ENCODE data around the gene HM13.
"Not testable (repeated sequence)": the region's sequence is repeated elsewhere in the genome, so short reads cannot be mapped to it uniquely, and the experiment has no call there.

The HM13 gene

GRCh38 chr20:31606804-31607639 is 92.8 kb downstream of the HM13 start:
- peaks cover 35% of the 10 kb centered on the region for H3K79me2 ChIP-seq (ENCODE audit: control insufficient read depth, insufficient read depth, low read length, poor library complexity)
- H3K18ac ChIP-seq (ENCODE audit: low read length), result peak overlapping the region; percentile 94
- H2AK5ac ChIP-seq (ENCODE audit: low read length), result peak overlapping the region; percentile 25
- H4K91ac ChIP-seq (ENCODE audit: low read depth, low read length), result peak overlapping the region; percentile 96
- H2BK5ac ChIP-seq (ENCODE audit: low read depth, low read length, poor library complexity), result peak overlapping the region; percentile 98
- no peak overlapping the region for H3K23ac ChIP-seq (ENCODE audit: low read length)
- H4K12ac ChIP-seq (ENCODE audit: low read depth, low read length), result peak overlapping the region; percentile 46
- peaks cover 16 to 18% of the 10 kb centered on the region in 2 experiments for H3K36me3 ChIP-seq (ENCODE audit: control insufficient read depth in 1 of 2, insufficient read depth in 2 of 2, low read length in 2 of 2)
- peak overlapping the region; percentile 76 for H2BK12ac ChIP-seq (ENCODE audit: low read length)
- no peaks in the 10 kb centered on the region for H3K27me3 ChIP-seq (ENCODE audit: insufficient read depth, low read length)
- H2AFZ ChIP-seq (ENCODE audit: insufficient read depth, low read length, poor library complexity), result no peak overlapping the region
- H3K4me2 ChIP-seq (ENCODE audit: low read length), result peak overlapping the region; percentile 75
- peaks cover 22 to 37% of the 10 kb centered on the region in 2 experiments for H3K4me1 ChIP-seq (ENCODE audit: control insufficient read depth in 1 of 2, insufficient read depth in 2 of 2, low read length in 2 of 2)
- peak overlapping the region; percentile 94 for H3K14ac ChIP-seq (ENCODE audit: low read length)
- H3K4ac ChIP-seq (ENCODE audit: low read depth, low read length), result peak overlapping the region; percentile 97
- peak overlapping the region; percentile 93 for H3K9ac ChIP-seq (ENCODE audit: low read length)
- peak overlapping the region; percentile 91 for H3K4me3 ChIP-seq (ENCODE audit: low read depth, low read length)
- peak overlapping the region; percentile 96 for H2BK120ac ChIP-seq (ENCODE audit: insufficient read depth, low read length, poor library complexity)
- DNase-seq, result peak; percentile 81 to 84
- H3K79me1 ChIP-seq (ENCODE audit: low read length), result peaks cover 82% of the 10 kb centered on the region
- peak overlapping the region; percentile 98 for H4K8ac ChIP-seq (ENCODE audit: low read depth, low read length)
- H3K9me3 ChIP-seq (ENCODE audit: insufficient read depth, low read depth, low read length), result no peaks in the 10 kb centered on the region
- H3K27ac ChIP-seq (ENCODE audit: low read depth, low read length), result peak overlapping the region; percentile 99
- WGBS (ENCODE audit: extremely low coverage, insufficient coverage, insufficient read length), result no CpG with 5 or more reads among the region's 8 CpGs

- Histone ChIP-seq H3K9me3 (ENCODE audit: insufficient read depth, low read depth, low read length) (no peaks in the 10 kb centered on the region), H3K18ac (ENCODE audit: low read length) (peak overlapping the region; percentile 94), H2BK5ac (ENCODE audit: low read depth, low read length, poor library complexity) (peak overlapping the region; percentile 98), H3K4me1 (ENCODE audit: control insufficient read depth in 1 of 2, insufficient read depth in 2 of 2, low read length in 2 of 2) (peaks cover 23 to 34% of the 10 kb centered on the region in 2 experiments), H3K4ac (ENCODE audit: low read depth, low read length) (peak overlapping the region; percentile 84), H3K36me3 (ENCODE audit: control insufficient read depth in 1 of 2, insufficient read depth in 2 of 2, low read length in 2 of 2) (peaks cover 16 to 18% of the 10 kb centered on the region in 2 experiments), H2BK12ac (ENCODE audit: low read length) (peak overlapping the region; percentile 76), H3K27ac (ENCODE audit: low read depth, low read length) (peak overlapping the region; percentile 99), H2AK5ac (ENCODE audit: low read length) (peak overlapping the region; percentile 78), H4K8ac (ENCODE audit: low read depth, low read length) (peak overlapping the region; percentile 98), H3K79me1 (ENCODE audit: low read length) (peaks cover 83% of the 10 kb centered on the region), H3K9ac (ENCODE audit: low read length) (peak overlapping the region; percentile 38), H3K4me2 (ENCODE audit: low read length) (peak overlapping the region; percentile 75), H3K4me3 (ENCODE audit: low read depth, low read length) (peak overlapping the region; percentile 91), H3K79me2 (ENCODE audit: control insufficient read depth, insufficient read depth, low read length, poor library complexity) (peaks cover 36% of the 10 kb centered on the region), H2BK120ac (ENCODE audit: insufficient read depth, low read length, poor library complexity) (peak overlapping the region; percentile 96), H4K12ac (ENCODE audit: low read depth, low read length) (no peak overlapping the region), H4K91ac (ENCODE audit: low read depth, low read length) (peak overlapping the region; percentile 96), H3K27me3 (ENCODE audit: insufficient read depth, low read length) (no peaks in the 10 kb centered on the region), H3K14ac (ENCODE audit: low read length) (peak overlapping the region; percentile 90), H3K23ac (ENCODE audit: low read length) (no peak overlapping the region), H2AFZ (ENCODE audit: insufficient read depth, low read length, poor library complexity) (no peak overlapping the region)
- DNase-seq, result peak in 1 of 2 donors; percentile 54
- WGBS (ENCODE audit: extremely low coverage, insufficient coverage, insufficient read length), result no CpG with 5 or more reads among the region's 9 CpGs
Measured at GRCh38 chr20:31607640-31608250, 93.5 kb downstream of the HM13 start.

- peak overlapping the region; percentile 99 for H3K27ac ChIP-seq (ENCODE audit: low read depth, low read length)
- H4K91ac ChIP-seq (ENCODE audit: low read depth, low read length), result peak overlapping the region; percentile 96
- peaks cover 36% of the 10 kb centered on the region for H3K79me2 ChIP-seq (ENCODE audit: control insufficient read depth, insufficient read depth, low read length, poor library complexity)
- no peaks in the 10 kb centered on the region for H3K9me3 ChIP-seq (ENCODE audit: insufficient read depth, low read depth, low read length)
- peak overlapping the region; percentile 78 for H2AK5ac ChIP-seq (ENCODE audit: low read length)
- peak overlapping the region; percentile 81 for H3K18ac ChIP-seq (ENCODE audit: low read length)
- H3K4me1 ChIP-seq (ENCODE audit: control insufficient read depth in 1 of 2, insufficient read depth in 2 of 2, low read length in 2 of 2), result peaks cover 22 to 30% of the 10 kb centered on the region in 2 experiments
- no peak overlapping the region for H4K12ac ChIP-seq (ENCODE audit: low read depth, low read length)
- peak overlapping the region; percentile 75 for H2BK12ac ChIP-seq (ENCODE audit: low read length)
- peak overlapping the region; percentile 84 for H3K4ac ChIP-seq (ENCODE audit: low read depth, low read length)
- no peaks in the 10 kb centered on the region for H3K27me3 ChIP-seq (ENCODE audit: insufficient read depth, low read length)
- H4K8ac ChIP-seq (ENCODE audit: low read depth, low read length), result peak overlapping the region; percentile 81
- peak overlapping the region; percentile 96 for H2BK120ac ChIP-seq (ENCODE audit: insufficient read depth, low read length, poor library complexity)
- H3K14ac ChIP-seq (ENCODE audit: low read length), result peak overlapping the region; percentile 90
- H2AFZ ChIP-seq (ENCODE audit: insufficient read depth, low read length, poor library complexity), result no peak overlapping the region
- peak overlapping the region; percentile 40 for H3K4me3 ChIP-seq (ENCODE audit: low read depth, low read length)
- H3K4me2 ChIP-seq (ENCODE audit: low read length), result peak overlapping the region; percentile 75
- no peak overlapping the region for H3K23ac ChIP-seq (ENCODE audit: low read length)
- peaks cover 77% of the 10 kb centered on the region for H3K79me1 ChIP-seq (ENCODE audit: low read length)
- H3K9ac ChIP-seq (ENCODE audit: low read length), result peak overlapping the region; percentile 65
- peak overlapping the region; percentile 98 for H2BK5ac ChIP-seq (ENCODE audit: low read depth, low read length, poor library complexity)
- no CpG with 5 or more reads among the region's 45 CpGs for WGBS (ENCODE audit: extremely low coverage, insufficient coverage, insufficient read length)
- DNase-seq, result peak; percentile 97 to 98
- H3K36me3 ChIP-seq (ENCODE audit: control insufficient read depth in 1 of 2, insufficient read depth in 2 of 2, low read length in 2 of 2), result peaks cover 16 to 18% of the 10 kb centered on the region in 2 experiments
Measured at GRCh38 chr20:31608251-31608945, 94.2 kb downstream of the HM13 start.

GRCh38 chr20:31612271-31612640 is 98.0 kb downstream of the HM13 start:
- Histone ChIP-seq H3K18ac (ENCODE audit: low read length) (peak overlapping the region; percentile 91), H3K79me2 (ENCODE audit: control insufficient read depth, insufficient read depth, low read length, poor library complexity) (peaks cover 13% of the 10 kb centered on the region), H2BK120ac (ENCODE audit: insufficient read depth, low read length, poor library complexity) (peak overlapping the region; percentile 100), H2AFZ (ENCODE audit: insufficient read depth, low read length, poor library complexity) (peak overlapping the region; percentile 58), H2AK5ac (ENCODE audit: low read length) (peak overlapping the region; percentile 87), H2BK5ac (ENCODE audit: low read depth, low read length, poor library complexity) (peak overlapping the region; percentile 97), H4K91ac (ENCODE audit: low read depth, low read length) (peak overlapping the region; percentile 96), H4K12ac (ENCODE audit: low read depth, low read length) (peak overlapping the region; percentile 68), H3K4me1 (ENCODE audit: control insufficient read depth in 1 of 2, insufficient read depth in 2 of 2, low read length in 2 of 2) (peaks cover 22 to 28% of the 10 kb centered on the region in 2 experiments), H4K8ac (ENCODE audit: low read depth, low read length) (peak overlapping the region; percentile 85), H3K14ac (ENCODE audit: low read length) (peak overlapping the region; percentile 92), H3K4ac (ENCODE audit: low read depth, low read length) (peak overlapping the region; percentile 89), H3K79me1 (ENCODE audit: low read length) (peaks cover 45% of the 10 kb centered on the region), H2BK12ac (ENCODE audit: low read length) (peak overlapping the region; percentile 100)
- H3K9me3 ChIP-seq (ENCODE audit: insufficient read depth, low read depth, low read length); H3K4me3 ChIP-seq (ENCODE audit: low read depth, low read length); H3K27me3 ChIP-seq (ENCODE audit: insufficient read depth, low read length); H3K23ac ChIP-seq (ENCODE audit: low read length); H3K36me3 ChIP-seq (ENCODE audit: control insufficient read depth in 1 of 2, insufficient read depth in 2 of 2, low read length in 2 of 2); H3K27ac ChIP-seq (ENCODE audit: low read depth, low read length); H3K4me2 ChIP-seq (ENCODE audit: low read length); H3K9ac ChIP-seq (ENCODE audit: low read length); DNase-seq: not testable (repeated sequence)
- no CpG with 5 or more reads among the region's 12 CpGs for WGBS (ENCODE audit: extremely low coverage, insufficient coverage, insufficient read length)
